GM13976 (cell line): ENCODE results near the gene BET1L.

Source experiments
- DNase-seq: peaks from one replicate; pipeline ENCODE4 v3.0.0; 2012; ENCODE audit warnings: low spot score
- in situ Hi-C: fragments of 300-500 bp; cut with MboI; formaldehyde crosslinking; loops from one replicate; pipeline ENCODE4 v1.12.0; 2022; ENCODE audit warnings: low sequenced_read_pairs, mixed read lengths, inconsistent platforms; ENCODE audit not compliant: unreplicated experiment
- TF ChIP-seq, protein P1 (sequence below): IDR thresholded peaks from 2 replicates; pipeline ENCODE4 v1.5.1; 2012; ENCODE audit warnings: borderline replicate concordance, mild to moderate bottlenecking; ENCODE audit not compliant: insufficient read depth; ENCODE audit errors: extremely low read depth, missing control alignments, control extremely low read depth

The BET1L gene

DNA sequence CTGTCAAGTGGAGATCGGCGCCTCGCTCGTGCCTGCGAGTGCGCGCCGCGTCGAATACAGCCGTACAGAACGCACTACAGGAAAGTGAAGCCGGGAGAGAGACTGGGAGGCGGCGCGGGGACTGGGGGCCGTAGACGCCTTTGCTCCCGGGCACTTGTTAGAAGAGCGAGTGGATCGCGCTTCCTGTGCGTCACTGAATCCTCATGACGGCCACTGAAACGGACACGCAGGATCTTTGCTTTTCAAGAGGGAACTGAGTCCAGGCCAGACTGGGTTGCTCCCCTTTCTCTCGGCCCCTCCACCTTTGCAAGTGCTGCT is 623 bp upstream of the BET1L start:
- no peak for DNase-seq
- TF ChIP-seq, protein P1, sequence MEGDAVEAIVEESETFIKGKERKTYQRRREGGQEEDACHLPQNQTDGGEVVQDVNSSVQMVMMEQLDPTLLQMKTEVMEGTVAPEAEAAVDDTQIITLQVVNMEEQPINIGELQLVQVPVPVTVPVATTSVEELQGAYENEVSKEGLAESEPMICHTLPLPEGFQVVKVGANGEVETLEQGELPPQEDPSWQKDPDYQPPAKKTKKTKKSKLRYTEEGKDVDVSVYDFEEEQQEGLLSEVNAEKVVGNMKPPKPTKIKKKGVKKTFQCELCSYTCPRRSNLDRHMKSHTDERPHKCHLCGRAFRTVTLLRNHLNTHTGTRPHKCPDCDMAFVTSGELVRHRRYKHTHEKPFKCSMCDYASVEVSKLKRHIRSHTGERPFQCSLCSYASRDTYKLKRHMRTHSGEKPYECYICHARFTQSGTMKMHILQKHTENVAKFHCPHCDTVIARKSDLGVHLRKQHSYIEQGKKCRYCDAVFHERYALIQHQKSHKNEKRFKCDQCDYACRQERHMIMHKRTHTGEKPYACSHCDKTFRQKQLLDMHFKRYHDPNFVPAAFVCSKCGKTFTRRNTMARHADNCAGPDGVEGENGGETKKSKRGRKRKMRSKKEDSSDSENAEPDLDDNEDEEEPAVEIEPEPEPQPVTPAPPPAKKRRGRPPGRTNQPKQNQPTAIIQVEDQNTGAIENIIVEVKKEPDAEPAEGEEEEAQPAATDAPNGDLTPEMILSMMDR = no peak
- in situ Hi-C loops = no loop called here

DNA sequence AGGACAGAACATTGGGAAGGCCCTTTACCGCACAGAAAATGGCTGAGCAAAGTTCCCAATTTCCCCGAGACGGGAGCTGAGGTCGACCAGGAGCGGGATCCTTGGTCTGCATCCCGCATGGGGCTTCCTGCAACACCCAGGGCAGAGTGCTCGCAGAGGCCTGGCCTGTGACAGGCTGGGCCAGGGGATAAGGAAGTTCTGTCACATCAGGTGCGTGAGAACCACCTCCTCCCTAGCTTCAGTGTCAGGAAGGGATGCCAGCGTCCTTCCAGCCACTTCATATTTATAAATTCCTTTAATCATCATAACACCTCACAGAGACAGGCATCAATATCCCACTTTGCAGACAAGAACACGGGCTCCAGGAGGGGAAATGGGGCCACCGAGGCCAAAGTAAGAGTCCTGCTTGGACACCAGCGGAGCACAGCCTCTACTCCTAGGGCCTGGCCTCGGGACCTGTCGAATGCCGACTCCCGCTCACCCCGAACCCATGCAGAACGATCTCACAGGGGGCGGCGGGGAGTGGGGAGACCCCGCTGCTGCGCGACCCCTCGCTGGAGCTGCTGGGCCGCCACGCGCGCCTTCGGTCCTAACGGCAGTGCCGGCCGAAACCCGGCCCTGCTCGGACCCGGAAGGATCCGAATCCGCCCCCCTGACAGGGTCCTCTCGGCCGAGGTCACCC is 532 bp downstream of the BET1L start:
- TF ChIP-seq, protein P1 = no peak
- DNase-seq = no peak
- in situ Hi-C loops = no loop called here

DNA sequence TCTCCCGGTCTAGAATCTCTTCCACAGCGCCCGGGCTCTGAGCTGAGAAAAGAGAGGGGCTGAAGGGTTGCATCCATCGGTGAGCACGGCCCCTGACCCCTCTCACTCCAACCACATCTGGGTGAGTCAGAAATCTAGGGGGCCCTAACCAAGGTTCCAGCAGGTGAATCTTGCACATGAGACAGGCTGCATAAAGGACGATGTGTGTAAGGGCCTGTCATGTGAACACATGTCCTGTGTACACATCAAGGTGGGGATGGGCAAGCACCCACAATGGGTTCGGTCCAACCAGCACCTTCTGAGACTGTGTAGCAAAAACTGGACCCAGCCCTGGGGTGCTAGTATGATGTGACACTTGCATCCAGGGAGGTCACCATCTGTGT is 1.2 kb downstream of the BET1L start:
- TF ChIP-seq, protein P1 = no peak
- DNase-seq = no peak
- in situ Hi-C loops = no loop called here

DNA sequence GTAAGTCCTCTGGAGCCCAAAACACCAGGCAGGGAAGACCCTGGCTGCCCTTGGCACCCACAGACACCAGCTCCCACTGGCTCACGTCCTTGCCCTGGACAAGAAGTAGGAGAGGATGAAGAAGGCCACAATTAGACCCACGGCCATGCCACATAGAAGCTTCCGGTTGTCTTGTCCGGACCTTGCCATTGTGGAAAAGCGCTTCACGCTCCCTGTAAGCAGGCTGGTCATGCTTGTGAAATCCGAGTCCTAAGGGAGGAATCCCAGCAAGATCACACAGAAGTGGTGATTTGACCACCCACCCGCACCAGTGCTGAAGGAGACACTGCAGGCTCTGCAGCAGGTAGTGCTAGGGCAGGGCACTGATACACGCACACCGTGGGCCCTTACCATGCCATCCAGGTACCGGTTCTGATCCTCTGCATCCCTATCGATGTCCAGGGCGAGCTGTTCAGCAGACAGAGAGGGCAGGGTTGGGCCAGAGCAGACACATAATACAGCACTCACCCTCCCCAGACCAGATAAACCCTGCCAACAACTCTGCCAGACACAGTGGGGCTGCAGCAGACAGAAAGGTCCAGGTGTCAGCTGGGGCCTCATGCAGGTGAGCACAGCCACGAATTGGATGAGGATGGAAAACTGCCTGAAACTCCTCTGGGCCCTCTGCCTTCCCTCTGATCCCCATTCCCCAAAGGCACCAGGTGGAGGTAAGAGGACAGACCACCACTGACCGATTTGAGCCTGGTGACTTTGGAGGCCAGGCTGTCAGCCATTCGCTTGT is 1.8 kb downstream of the BET1L start:
- TF ChIP-seq, protein P1 = no peak
- in situ Hi-C loops = no loop called here
- no peak for DNase-seq

DNA sequence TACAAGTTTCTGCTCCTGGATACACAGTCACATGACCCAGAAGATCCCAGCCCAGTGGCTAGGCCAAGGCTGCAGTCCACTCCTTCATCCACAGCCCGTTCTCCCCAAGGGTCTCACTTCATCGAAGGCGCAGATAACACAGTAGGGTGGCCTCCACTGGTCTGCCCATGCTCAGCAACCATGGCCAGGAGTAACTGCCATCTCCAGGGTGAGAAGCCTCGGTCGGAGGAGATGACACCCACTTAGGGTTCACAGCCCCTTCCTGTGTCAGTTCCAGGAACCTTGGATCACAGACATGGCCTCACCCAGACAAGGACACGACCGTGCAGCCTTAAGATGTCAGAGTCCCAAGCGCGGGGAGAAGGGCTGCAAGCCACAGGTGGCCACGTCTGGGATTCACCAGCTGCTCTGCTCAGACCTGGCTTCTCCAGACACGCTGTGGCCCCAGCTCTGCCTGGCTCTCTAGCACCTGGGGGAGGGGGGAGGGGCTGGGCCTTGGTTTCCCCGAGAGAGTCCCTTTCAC is 2.6 kb downstream of the BET1L start:
- TF ChIP-seq, protein P1 = no peak
- in situ Hi-C loops = no loop called here
- DNase-seq = no peak

DNA sequence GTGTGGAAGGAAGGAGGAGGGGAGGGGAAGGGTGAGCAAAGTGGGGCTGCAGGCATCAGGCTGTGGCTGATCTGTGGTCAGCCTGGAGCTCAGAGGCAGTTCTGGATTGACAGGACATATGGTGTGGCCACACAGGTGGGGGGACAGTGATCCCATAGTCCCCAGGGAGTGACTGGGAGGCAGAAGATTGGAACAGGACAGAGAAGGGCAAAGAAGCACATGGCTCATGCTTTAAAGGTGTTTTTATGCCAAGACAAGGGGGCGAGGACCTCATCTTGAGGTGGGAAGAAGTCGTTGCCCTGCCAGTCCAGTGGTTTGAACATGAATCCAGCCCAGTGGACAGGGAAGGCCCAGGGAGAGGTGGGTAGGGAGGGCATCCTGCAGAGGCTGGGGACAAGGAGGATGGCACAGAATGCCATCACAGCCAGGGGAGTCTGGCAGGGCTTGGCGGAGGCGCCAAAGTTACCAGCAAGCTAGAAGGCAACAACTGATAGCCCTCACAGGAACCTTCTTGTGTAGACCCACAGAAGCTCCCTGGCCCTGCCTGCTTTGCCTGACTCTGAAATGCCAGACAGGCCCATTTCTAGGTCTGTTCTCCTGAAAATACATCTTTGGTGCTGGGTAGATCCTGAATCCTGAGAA is 3.1 kb downstream of the BET1L start:
- TF ChIP-seq, protein P1 = no peak
- in situ Hi-C loops = no loop called here
- DNase-seq = no peak
